Gastrocnemius medialis (tissue), 4 donors: ENCODE results near the gene ALOX12B. TPM values are rescaled to one million over a fixed set of nuclear protein-coding genes. Genes with fewer than 3 reads are reported as not detected.
A peak's percentile ranks its signal among the peaks of the same experiment; 100 is the strongest.

Experiments
- ATAC-seq, 2 donors: fragments of 150-250 bp; one replicate each; pipeline ENCODE4 v1.9.1; 2016
- DNase-seq, 2 donors: peaks; one replicate each; pipeline ENCODE4 v3.0.0-alpha.2; 2019
- H3K27ac ChIP-seq, 4 donors: fragments of 200-600 bp; sonication (generic); 1 replicate in 1 of 4; 2 replicates in 3 of 4; pipeline ENCODE4 v1.5.1; 2016 to 2018; ENCODE audit warnings: mild to moderate bottlenecking in 2 of 4, moderate library complexity in 1 of 4
- H3K27me3 ChIP-seq, 3 donors: fragments of 200-600 bp; sonication (generic) in 2 of 3; 1 replicate in 1 of 3; 2 replicates in 2 of 3; pipeline versions ENCODE4 v1.5.1 to v1.6.0; 2016 to 2019; ENCODE audit warnings: mild to moderate bottlenecking in 1 of 3, moderate library complexity in 1 of 3
- H3K36me3 ChIP-seq, 2 donors: fragments of 200-600 bp; sonication (generic) in 1 of 2; one replicate each; pipeline ENCODE4 v1.5.1; 2017 to 2018
- H3K4me1 ChIP-seq, 2 donors: fragments of 200-600 bp; sonication (generic) in 1 of 2; one replicate each; pipeline ENCODE4 v1.5.1; 2016 to 2017; ENCODE audit warnings: mild to moderate bottlenecking in 2 of 2
- H3K4me3 ChIP-seq, 4 donors: fragments of 200-600 bp; sonication (generic) in 3 of 4; 1 replicate in 1 of 4; 2 replicates in 3 of 4; pipeline ENCODE4 v1.5.1; 2016 to 2019; ENCODE audit warnings: mild to moderate bottlenecking in 2 of 4
- H3K9me3 ChIP-seq, 3 donors: fragments of 200-600 bp; sonication (generic) in 2 of 3; 1 replicate in 1 of 3; 2 replicates in 2 of 3; pipeline ENCODE4 v1.5.1; 2016 to 2019
- CTCF ChIP-seq, 5 experiments: fragments of 450-650 bp in 3 of 5; fragments of 200-600 bp in 2 of 5; sonication (generic) in 2 of 5; IDR thresholded peaks in 4 of 5; conservative IDR thresholded peaks in 1 of 5; 1 replicate in 4 of 5; 2 replicates in 1 of 5; pipeline ENCODE4 v1.5.1; 2016 to 2019; ENCODE audit warnings: antibody characterized with exemption in 5 of 5, mild to moderate bottlenecking in 3 of 5, moderate library complexity in 3 of 5
- POLR2A ChIP-seq, 2 donors: fragments of 450-650 bp; IDR thresholded peaks; one replicate each; pipeline ENCODE4 v1.6.1; 2017; ENCODE audit warnings: antibody characterized with exemption in 2 of 2, mild to moderate bottlenecking in 2 of 2, moderate library complexity in 2 of 2
- in situ Hi-C, 4 donors: fragments of 200-750 bp; cut with MboI; loops; one replicate each; pipeline versions ENCODE4 v1.15.0 to v1.8.0; 2017; ENCODE audit warnings: low sequenced_read_pairs in 4 of 4
- intact Hi-C: fragments of 100-400 bp; cut with DNase I; formaldehyde crosslinking; loops from one replicate; pipeline ENCODE4 v1.15.1; 2023; ENCODE audit warnings: low total_unique reads
- total RNA-seq, 4 donors: library from RNA; depleted of rRNA; stranded (reverse); fragments of >200 nt; gene quantifications; one replicate each; pipeline versions ENCODE4 v1.1.0 to v1.2.3, GENCODE V29; 2016

Gene ALOX12B
- total RNA-seq, 4 donors from 2014 or later = not detected

- no peak overlapping the region for H3K27ac ChIP-seq
- no peaks in the 10 kb centered on the region for H3K36me3 ChIP-seq
- TF ChIP-seq CTCF (IDR thresholded peaks at IDR 0.05 in 4 of 5, conservative IDR thresholded peaks at IDR 0.05 in 1 of 5) = no peak
- no peak for TF ChIP-seq POLR2A (IDR thresholded peaks at IDR 0.05)
- H3K4me1 ChIP-seq = no peaks in the 10 kb centered on the region
- ATAC-seq = no peak
- peaks cover 12 to 30% (median 27%) of the 10 kb centered on the region in 3 donors for H3K27me3 ChIP-seq
- intact Hi-C loops (loop anchor here (5.0 to 10.0 kb wide), 5 partner anchors 69 to 312 kb away; partner anchors contain the start of gene CHD3), in situ Hi-C loops (no loop called here)
- H3K4me3 ChIP-seq = no peak overlapping the region
- DNase-seq = peak; percentile 16 to 42
- no peaks in the 10 kb centered on the region for H3K9me3 ChIP-seq
Observed at GRCh38 chr17:8056232-8056975, 31.1 kb downstream of the ALOX12B start.

DNA sequence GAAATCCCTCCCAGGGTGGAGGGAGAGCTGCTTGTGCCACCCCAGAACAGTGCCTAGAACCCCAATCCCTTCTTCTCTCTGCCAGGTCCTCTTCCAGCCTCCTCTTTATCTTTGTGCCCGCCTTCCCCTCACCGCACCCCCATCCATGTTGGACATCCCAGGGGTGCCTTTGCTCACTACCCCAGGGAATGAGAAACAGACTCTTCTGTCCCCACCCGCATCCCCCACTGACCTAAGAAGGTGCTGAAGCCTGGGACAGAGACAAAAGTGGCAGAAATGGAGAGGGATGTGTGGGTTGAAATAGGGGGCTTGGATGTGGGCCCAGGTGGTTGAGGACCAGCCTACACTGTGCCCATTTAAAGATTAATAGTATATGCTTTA is 31.7 kb downstream of the ALOX12B start:
- H3K27ac ChIP-seq = no peak overlapping the region
- H3K4me3 ChIP-seq = no peak overlapping the region
- DNase-seq (no peak), ATAC-seq (no peak)
- H3K9me3 ChIP-seq = no peaks in the 10 kb centered on the region
- no peaks in the 10 kb centered on the region for H3K4me1 ChIP-seq
- H3K27me3 ChIP-seq = peaks cover 6 to 24% (median 21%) of the 10 kb centered on the region in 3 donors
- no peaks in the 10 kb centered on the region for H3K36me3 ChIP-seq
- TF ChIP-seq POLR2A (IDR thresholded peaks at IDR 0.05) (no peak), CTCF (IDR thresholded peaks at IDR 0.05 in 4 of 5, conservative IDR thresholded peaks at IDR 0.05 in 1 of 5) (no peak)
- in situ Hi-C loops (no loop called here), intact Hi-C loops (loop anchor here (5.0 to 10.0 kb wide), 5 partner anchors 69 to 311 kb away; partner anchors contain the start of gene CHD3)

GRCh38 chr17:8053600-8053999 is 33.9 kb downstream of the ALOX12B start:
- no peak for TF ChIP-seq POLR2A (IDR thresholded peaks at IDR 0.05)
- H3K9me3 ChIP-seq = no peaks in the 10 kb centered on the region
- H3K36me3 ChIP-seq = no peaks in the 10 kb centered on the region
- H3K4me1 ChIP-seq = no peaks in the 10 kb centered on the region
- peaks cover 0 to 8% (median 6%) of the 10 kb centered on the region in 3 donors for H3K27me3 ChIP-seq
- H3K27ac ChIP-seq = no peak overlapping the region
- intact Hi-C loops (loop anchor here (10.0 kb wide), 2 partner anchors 169 to 309 kb away; partner anchors contain the start of gene CHD3), in situ Hi-C loops (no loop called here)
- no peak overlapping the region for H3K4me3 ChIP-seq
- ATAC-seq (no peak), DNase-seq (no peak)

DNA sequence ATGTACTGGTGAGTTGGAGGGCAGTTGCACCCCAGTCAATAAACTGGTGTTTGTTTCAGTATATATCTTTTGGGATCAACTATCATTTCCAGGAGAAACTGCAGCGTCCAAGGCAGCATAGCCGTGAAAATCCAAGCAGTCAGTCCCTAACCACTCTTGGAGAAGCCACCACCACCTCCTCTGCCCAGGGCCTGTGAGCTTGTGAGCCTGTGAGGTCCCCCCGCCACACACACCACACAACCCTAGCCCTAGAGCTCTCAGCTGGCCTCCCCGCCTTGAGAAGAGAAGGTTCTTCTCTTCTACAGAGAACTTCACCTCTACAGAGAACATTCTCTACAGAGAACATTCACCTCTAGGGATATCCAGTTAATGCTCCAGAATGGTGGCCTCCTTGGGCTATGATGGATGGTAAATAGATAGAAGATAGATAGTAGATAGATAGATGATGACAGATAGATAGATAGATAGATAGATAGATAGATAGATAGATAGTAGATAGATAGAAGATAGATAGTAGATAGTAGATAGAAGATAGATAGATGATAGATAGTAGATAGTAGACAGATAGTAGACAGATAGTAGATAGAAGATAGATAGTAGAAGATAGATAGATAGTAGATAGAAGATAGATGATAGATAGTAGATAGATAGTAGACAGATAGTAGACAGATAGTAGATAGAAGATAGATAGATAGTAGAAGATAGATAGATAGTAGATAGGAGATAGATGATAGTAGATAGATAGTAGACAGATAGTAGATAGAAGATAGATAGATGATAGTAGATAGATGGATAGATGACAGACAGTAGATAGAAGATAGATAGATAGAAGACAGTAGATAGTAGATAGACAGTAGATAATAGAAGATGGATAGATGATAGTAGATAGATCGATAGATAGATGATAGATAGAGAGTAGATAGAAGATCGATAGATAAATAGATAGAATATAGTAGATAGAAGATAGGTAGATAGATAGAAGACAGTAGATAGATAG is 35.0 kb downstream of the ALOX12B start:
- Histone ChIP-seq H3K36me3 (no peaks in the 10 kb centered on the region), H3K4me3 (no peak overlapping the region), H3K9me3 (no peaks in the 10 kb centered on the region), H3K27ac (no peak overlapping the region), H3K4me1 (no peaks in the 10 kb centered on the region), H3K27me3 (no peaks in the 10 kb centered on the region)
- in situ Hi-C loops (no loop called here), intact Hi-C loops (loop anchor here (10.0 kb wide), 2 partner anchors 168 to 308 kb away; partner anchors contain the start of gene CHD3)
- TF ChIP-seq POLR2A (IDR thresholded peaks at IDR 0.05) = no peak
- TF ChIP-seq CTCF (IDR thresholded peaks at IDR 0.05 in 4 of 5, conservative IDR thresholded peaks at IDR 0.05 in 1 of 5) = no peak
- no peak for DNase-seq
- ATAC-seq = no peak
